Renal cortex interstitium (tissue), 11 donors: Measurements from ENCODE around the gene VPS36. TPM values are rescaled to one million over a fixed set of nuclear protein-coding genes. Genes with fewer than 3 reads are reported as not detected.
"Not testable (repeated sequence)": the region's sequence is repeated elsewhere in the genome, so short reads cannot be mapped to it uniquely, and the experiment has no call there.

Experiments used
- DNase-seq, 11 donors: peaks; one replicate each; pipeline ENCODE4 v3.0.0-alpha.2; 2013; ENCODE audit warnings: low read depth in 9 of 11, low spot score in 4 of 11; ENCODE audit errors: extremely low read depth in 1 of 11
- polyA plus RNA-seq, 3 donors: library from polyadenylated mRNA; unstranded; fragments of 120-200 nt; gene quantifications; one replicate each; pipeline ENCODE4 v1.2.1, GENCODE V29; 2013; ENCODE audit not compliant: insufficient read length in 3 of 3

The VPS36 gene
- polyA plus RNA-seq, 3 donors: 43.3 to 65.3 (median 55.8) TPM

DNA sequence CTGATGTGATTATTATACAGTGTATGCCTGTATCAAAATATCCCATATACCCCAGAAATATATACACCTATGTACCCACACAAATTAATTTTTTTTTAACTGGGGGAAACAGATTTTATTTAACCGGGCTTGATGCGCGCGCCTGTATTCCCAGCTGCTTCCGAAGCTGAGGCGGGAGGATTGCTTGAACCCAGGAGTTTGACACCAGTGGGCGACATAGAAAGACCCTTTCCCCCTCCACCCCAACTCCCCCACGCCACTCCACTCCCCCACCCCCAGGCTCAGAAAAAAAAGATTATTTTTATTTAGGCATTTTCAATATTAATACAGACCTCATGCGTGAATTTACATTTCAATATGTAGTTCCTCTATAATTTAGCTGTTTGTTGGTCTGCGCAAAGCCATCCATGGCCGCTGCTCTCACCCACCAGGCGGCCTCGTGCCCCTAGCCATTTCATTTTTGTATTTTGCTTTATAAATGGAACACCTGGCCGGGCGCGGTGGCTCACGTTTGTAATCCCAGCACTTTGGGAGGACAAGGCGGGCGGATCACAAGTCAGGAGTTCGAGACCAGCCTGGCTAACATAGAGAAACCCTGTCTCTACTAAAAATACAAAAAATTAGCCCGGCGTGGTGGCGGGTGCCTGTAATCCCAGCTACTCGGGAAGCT, 836 bp upstream of the VPS36 start:
- no peak for DNase-seq

DNA sequence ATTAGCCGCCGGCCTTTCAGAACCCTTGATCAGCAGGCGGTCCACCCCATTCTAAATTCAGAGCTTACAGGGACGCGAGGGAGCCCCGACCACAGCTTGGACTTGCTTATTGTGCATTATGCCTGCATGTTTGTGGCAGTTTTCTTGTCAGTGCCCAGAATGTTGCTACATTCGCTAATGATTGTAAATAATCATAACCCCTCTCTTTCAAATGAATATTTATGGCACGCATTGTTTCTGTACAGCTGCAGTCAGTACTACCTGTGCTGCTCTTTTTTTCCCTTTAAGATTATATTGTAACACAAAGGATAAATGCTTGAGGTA, 321 bp upstream of the VPS36 start:
- DNase-seq: no peak

DNA sequence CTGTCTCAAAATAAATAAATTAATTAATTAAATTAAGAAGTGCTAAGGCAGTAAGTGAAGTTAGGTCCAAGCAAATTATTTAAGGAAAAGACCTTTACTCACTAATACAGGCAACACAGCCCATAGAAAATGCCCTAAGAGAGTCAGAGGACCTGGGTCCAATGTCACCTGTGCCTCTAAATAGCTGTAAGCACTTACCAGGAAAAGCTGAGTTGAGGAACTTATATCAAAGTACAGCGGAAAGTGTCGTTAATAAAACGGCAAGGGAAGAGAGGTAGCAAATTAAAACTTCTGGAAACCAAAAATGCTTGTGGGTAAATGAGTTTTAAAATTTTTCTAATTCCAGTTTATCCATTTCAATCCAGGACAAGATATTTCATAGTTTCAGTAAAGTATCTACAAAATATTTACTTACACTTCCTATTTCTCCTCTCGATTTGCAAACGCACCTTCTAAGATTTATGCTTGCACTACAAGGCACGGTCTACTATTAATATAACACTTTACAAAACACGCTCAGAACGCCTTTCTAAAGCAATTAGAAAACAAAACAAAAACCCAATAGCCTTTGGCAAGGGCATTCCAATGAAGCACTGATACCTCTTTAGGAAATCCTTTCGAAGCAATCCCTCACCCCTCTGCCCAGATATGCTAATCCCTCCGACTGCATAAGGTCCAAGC, 963 bp downstream of the VPS36 start:
- peak in 1 of 11 donors; percentile 6 for DNase-seq

DNA sequence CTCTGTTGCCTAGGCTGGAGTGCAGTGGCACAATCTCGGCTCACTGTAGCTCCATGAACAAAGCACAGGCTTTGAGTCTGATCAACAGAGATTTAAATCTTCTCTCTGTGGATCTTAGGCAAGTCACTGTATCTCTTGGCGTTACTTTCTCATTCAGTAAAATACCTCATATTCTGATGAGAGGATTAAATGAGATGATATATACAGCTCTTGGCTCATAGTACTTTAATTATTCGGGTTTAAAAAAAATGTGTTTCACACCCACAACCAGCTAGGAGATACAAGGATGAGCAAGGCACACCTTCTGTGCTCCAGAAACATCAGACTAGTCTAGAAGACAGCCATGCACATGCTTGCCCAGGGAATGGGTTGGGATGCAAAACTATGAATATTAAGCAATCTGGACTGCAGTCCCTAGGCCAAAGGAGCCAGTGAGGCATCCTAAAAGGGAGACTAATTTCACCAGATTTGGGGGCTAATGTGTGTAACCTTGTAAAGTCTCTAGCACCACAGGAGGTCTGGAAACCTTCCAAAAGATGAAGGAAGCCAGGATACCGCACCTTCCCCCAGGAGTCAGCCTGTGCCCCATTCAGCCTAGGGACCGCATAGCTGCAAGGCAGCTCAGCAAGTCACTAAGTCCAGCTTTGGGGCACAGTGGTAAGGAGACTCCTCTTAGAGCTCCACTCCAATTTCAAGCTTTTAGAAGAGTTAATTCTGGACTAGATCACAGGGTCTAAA, 2.5 kb downstream of the VPS36 start:
- DNase-seq: no peak

DNA sequence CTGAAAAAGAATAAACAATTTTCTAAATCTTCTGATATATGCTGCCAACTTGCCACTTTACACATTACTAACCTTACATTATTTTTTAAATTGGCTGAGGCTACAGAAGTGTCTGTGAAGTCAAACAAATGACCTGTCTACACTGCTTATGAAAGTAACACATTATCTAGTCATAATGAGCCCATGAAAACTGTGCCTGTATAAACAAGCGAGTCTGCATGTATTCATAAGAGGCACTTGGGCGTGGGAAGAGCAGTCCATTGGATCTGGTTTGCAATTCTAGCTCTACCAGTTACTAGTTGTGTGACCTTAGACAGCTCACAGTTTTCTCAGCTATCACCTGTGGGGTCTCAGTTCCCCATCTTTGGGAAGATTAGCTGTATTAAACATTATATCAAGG, 3.1 kb downstream of the VPS36 start:
- DNase-seq: no peak

DNA sequence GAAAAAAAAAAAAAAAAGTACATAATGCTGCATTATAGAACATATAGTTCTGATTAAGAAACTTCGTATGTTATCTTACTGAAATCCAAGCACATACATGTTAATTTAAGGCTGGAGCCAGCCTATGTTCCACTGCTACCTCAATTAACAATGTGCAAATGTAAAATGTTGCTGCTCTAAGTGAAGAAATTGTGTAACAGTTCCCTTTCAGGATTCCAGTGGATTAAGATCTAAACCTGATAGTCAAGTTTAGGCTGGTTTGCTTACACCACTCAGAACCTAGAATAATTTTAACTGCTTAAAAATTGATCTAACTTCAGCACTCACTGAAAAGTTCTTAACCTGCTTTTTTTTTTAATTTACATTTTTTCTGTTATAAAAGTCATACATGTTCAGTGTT, 4.2 kb downstream of the VPS36 start:
- no peak for DNase-seq

DNA sequence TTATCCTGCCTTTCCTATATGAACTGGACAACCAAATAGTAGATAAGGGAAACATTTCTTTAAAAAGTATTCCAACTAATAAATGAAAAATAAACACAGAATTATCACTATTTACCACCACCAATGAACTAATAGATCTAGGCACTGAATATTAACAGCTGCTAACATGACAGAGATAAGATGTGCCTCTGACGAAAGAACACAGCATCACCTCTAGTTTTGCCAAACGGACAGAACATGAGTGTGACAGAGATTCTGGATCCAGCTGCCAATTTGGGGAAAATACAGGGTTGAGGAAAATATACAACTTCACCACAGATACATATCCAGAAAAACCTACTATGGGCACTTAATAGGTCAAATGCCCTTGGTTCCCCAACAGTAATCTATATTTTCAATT, 18.0 kb downstream of the VPS36 start:
- DNase-seq: no peak

DNA sequence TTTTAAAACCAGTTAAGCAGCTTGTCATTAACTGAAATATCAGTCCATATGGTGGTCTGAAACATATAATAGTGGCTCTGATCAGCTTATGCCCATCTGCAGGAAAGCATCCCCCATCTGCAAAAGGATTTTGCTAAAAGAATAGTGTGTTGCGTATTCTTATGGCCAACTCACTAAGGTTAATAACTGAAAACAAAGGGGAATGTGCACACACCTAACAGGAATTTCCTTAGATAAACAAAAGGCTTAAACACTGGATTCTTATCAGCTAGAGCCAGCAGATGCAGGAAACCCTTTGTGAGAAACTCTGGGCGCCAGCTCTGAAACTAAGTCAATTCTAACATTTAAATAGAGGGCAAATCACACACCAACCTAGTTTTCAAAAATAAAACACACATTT, 22.1 kb downstream of the VPS36 start:
- no peak for DNase-seq

DNA sequence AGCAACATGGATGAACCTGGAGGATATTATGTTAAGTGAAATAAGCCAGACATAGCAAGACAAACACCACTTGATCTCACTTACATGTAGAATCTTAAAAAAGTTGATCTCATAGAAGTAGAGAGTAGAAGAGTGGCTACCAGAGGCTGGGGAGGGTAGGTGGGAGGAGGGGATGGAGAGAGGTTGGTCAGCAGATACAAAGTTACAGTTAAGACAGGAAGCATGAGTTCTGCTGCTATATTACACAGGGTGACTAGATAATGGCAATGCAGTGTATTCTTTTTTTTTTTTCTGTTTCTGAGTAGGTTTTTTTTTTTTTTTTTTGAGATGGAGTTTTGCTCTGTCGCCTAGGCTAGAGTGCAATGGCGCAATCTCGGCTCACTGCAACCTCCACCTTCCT, 29.2 kb downstream of the VPS36 start:
- no peak for DNase-seq

DNA sequence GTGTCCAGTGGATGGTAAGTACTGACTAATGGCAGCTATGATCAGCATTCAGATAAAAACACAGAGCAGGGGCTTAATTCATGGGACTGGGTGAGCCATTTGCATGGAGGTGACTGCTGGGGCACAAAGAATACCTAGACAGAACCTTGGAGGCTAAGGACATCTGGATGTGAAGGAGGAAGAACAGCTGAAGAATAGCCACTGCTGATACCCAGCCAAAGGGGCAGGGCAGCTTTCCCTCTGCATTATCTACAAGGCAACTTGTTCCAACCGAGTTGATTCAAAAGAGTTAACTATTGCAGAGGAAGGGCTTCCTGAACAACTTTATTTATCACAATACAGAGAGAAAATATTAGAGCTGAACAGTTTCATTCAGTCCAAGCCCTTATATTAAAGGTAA, 31.4 kb downstream of the VPS36 start:
- no peak for DNase-seq

DNA sequence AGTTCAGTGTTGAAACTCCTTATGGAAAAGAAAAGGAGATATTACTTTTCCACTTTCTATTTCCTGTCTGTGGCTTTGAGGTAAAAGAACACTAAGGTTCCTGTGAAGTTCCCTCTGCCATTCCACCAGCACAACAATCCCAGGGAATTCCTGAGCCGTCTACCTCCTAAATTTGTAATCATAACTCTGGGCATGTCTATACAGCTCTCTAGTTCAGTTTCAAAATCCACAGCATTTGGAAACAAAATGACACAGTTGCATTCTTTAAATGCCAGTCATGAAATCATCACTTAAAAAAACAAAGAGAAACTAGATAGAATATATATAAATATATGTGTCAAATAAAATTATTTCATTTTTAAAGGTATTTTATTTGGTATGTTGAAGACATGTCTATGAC, 35.5 kb downstream of the VPS36 start:
- no peak for DNase-seq

DNA sequence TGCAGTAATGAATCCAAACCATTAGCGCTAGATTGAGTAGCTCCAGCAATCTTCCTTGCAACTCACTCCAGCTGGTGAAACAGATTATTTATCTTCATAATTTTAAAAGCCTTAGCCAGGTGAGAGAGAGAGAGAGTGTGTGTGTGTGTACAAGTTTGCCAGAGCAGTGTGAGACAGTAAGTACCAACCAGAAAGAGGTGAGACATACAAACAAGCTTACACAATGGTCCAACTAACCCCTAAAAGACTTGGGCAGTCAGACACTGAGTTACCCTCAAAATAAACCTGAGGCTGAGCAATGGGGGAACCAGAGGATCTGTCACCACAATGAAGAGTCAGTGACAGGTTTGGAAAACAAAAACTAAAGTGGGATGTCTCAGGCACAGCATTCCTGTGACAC, 36.4 kb downstream of the VPS36 start:
- no peak for DNase-seq

DNA sequence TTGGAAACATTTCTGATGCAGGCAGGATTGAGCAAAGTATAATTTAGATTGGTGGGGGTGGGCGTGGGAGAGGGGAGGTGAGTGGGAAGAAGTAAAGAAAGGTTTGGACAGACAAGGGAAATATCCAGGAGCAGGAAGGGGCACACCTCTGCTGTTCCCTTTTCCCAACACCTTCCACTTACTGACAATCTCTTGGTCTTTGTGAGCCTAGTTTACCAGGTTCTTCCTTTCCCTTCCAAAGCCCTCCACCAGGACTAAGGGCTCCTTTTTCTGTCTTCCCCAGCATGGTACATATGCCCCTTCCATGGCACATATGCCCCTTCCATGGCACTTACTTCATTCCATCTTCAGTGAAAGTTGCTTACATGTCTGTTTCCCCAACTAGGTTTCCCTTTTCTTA, 38.3 kb downstream of the VPS36 start:
- no peak for DNase-seq

DNA sequence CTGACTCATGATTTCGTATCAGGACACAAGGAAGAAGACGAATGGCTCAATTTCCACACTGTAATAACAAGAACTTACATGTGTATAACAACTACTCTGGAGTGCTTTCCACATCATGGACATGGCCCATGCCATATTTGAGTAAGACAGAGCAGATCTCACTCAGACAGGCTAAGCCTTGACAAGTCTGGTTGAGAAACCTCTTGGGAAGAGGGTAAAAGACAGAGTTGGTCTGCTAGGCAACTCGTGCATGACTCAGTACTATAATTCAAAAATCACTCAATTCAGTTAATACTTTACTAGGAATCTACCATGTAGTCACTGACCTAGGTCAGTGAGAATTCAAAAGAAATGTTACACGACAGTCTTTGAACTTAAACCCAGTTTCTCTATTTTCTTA, 38.8 kb downstream of the VPS36 start:
- DNase-seq: no peak

DNA sequence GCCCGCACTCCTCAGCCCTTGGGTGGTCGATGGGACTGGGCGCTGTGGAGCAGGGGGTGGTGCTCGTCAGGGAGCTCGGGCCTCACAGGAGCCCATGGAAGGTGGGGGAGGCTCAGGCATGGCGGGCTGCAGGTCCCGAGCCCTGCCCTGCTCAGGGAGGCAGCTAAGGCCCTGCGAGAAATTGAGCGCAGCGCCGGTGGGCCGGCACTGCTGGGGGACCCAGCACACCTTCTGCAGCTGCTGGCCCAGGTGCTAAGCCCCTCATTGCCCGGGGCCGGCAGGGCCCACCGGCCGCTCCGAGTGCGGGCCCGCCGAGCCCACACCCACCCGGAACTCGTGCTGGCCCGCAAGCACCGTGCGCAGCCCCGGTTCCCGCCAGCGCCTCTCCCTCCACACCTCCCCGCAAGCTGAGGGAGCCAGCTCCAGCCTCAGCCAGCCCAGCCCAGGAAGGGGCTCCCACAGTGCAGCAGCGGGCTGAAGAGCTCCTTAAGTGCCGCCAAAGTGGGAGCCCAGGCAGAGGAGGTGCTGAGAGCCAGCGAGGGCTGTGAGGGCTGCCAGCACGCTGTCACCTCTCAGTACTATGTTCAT, 42.3 kb downstream of the VPS36 start:
- not testable (repeated sequence) for DNase-seq

DNA sequence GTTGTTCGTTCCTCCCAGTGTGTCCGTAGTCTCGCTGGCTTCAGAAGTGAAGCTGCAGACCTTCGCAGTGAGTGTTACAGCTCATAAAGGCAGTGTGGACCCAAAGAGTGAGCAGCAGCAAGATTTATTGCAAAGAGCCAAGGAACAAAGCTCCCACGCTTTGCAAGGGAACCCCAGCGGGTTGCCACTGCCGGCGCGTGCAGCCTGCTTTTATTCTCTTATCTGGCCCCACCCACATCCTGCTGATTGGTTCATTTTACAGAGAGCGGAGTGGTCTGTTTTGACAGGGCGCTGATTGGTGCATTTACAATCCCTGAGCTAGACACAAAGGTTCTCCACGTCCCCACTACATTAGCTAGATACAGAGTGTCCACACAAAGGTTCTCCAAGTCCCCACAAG, 43.0 kb downstream of the VPS36 start:
- DNase-seq: not testable (repeated sequence)

DNA sequence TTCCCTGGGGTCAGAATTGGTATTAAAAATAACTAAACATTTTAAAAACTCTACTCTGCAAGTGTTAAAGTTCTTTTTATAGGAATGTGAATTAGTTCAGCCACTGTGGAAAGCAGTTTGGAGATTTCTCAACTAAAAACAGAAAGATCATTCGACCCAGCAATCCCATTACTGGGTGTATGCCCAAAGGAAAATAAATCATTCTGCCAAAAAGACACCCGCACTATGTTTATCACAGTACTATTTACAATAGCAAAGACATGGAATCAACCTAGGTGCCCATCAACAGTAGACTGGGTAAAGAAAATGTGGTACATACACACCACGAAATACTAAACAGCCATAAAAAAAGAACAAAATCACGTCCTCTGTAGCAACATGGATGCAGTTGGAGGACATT, 43.8 kb downstream of the VPS36 start:
- DNase-seq: no peak

DNA sequence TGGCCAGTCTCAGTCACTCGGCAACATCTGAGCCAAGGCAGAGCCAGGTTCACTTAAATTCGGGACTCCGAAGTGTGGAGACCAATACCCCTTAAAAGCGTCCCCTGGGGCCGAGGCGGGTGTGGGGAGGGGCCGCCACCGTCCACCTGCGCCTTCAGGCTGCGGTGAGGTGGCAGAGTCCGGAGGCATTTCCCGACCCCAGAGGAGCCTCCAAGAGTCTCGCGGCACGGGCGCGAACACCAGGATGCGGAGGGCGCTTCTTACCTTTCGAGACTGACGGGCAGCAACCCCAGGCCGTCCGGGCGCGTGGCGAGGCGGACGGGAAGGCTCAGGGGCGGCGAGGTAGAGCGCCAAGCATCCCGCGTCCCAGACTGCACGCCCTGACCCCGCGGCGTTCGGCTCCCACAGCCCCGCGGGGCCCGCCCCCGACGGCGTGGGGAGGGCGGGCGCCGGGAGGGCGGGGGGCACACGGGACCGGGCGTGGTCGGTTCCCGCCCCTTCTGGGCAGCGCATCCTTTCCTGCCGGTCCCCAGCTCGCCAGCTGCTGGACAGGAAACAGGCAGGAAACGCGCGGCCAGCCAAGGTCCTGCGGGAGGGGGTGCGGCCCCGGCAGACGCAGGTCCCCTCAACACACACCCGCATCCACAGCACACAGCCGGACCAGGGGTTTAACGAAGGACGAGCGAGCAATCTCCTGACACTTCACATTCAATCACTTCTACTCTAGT, 44.5 kb downstream of the VPS36 start, which contains the start of gene THSD1:
TSS of gene THSD1 (minus strand) at position 406 of the 728 bp plus-strand sequence. CDS start 3,572 bp downstream, outside the sequence.
- peak in 3 of 11 donors; percentile 13 to 24 (median 17) for DNase-seq

DNA sequence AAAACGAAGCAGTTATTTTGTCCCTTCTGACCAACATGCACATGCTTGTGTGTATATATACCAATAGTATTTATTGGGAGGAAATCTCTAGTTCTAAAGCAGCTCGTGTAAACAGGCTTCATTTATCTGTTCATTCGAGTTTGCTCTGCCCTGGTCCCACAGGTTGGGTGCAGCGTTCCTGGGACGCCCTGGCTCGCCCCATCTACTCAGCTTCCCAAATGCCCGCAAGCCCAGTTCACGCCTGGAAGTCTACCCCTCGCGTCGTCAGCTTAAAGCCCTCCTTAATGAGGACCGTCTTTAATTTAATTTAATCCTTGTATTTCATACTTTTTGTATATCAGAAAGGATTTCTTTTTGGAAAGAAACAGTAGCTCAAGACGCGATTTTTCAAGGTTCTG, 45.1 kb downstream of the VPS36 start:
- no peak for DNase-seq
